Upper lobe of left lung (tissue), 6 donors: ENCODE results near the gene ATP9B. TPM values are rescaled to one million over a fixed set of nuclear protein-coding genes. Genes with fewer than 3 reads are reported as not detected.
A peak's percentile ranks its signal among the peaks of the same experiment; 100 is the strongest.

ENCODE experiments used
- ATAC-seq, 2 donors: fragments of 200-7000 bp; cut with Tn5 transposase; one replicate each; pipeline ENCODE4 v1.9.1; 2022; ENCODE audit warnings: mild to moderate bottlenecking in 2 of 2, moderate library complexity in 2 of 2; ENCODE audit not compliant: low FRiP score in 2 of 2
- DNase-seq, 2 donors: peaks; one replicate each; pipeline ENCODE4 v3.0.0-alpha.2; 2019 to 2020
- H3K27ac ChIP-seq, 4 donors: fragments of 200-600 bp; sonication (generic); one replicate each; pipeline ENCODE4 v1.5.1; 2016 to 2019
- H3K27me3 ChIP-seq, 4 donors: fragments of 200-600 bp; sonication (generic); one replicate each; pipeline ENCODE4 v1.5.1; 2017 to 2019
- H3K36me3 ChIP-seq, 4 donors: fragments of 200-600 bp; sonication (generic); one replicate each; pipeline ENCODE4 v1.5.1; 2016 to 2019
- H3K4me1 ChIP-seq, 4 donors: fragments of 200-600 bp; sonication (generic); one replicate each; pipeline ENCODE4 v1.5.1; 2018 to 2019
- H3K4me3 ChIP-seq, 4 donors: fragments of 200-600 bp; sonication (generic); one replicate each; pipeline ENCODE4 v1.5.1; 2017 to 2019; ENCODE audit warnings: mild to moderate bottlenecking in 2 of 4, moderate library complexity in 1 of 4
- H3K9me3 ChIP-seq, 4 donors: fragments of 200-600 bp; sonication (generic); one replicate each; pipeline ENCODE4 v1.5.1; 2018 to 2019
- EP300 ChIP-seq, 4 donors: sonication (generic); formaldehyde crosslinking; IDR thresholded peaks; one replicate each; pipeline ENCODE4 v1.5.1; 2017; ENCODE audit warnings: antibody characterized with exemption in 4 of 4, control low read depth in 2 of 4
- POLR2A ChIP-seq, 4 donors: fragments of 450-650 bp; IDR thresholded peaks; one replicate each; pipeline ENCODE4 v1.5.1; 2016 to 2017; ENCODE audit warnings: antibody characterized with exemption in 4 of 4, mild to moderate bottlenecking in 2 of 4
- POLR2AphosphoS5 ChIP-seq, 2 donors: sonication (generic); formaldehyde crosslinking; IDR thresholded peaks; one replicate each; pipeline ENCODE4 v1.5.1; 2017; ENCODE audit warnings: antibody characterized with exemption in 2 of 2
- WGBS, 2 donors: methylation state at CpG; one replicate each; pipeline ENCODE4 v1.1.5; 2017 to 2018; 5-methylcytosine and 5-hydroxymethylcytosine counted together
- total RNA-seq, 6 donors: library from RNA; depleted of rRNA in 4 of 6; stranded (reverse); fragments of >200 nt in 4 of 6; gene quantifications; one replicate each; pipeline versions ENCODE4 v1.1.0 to v1.2.1, GENCODE V29; 2016 to 2021
- TF ChIP-seq, protein P1 (sequence below), 6 experiments: fragments of 450-650 bp in 4 of 6; fragments of 200-600 bp in 2 of 6; sonication (generic) in 2 of 6; IDR thresholded peaks; one replicate each; pipeline ENCODE4 v1.5.1; 2016 to 2019; ENCODE audit warnings: antibody characterized with exemption in 6 of 6
- donor health status: DM: no; HTN: no; CAD: no; lungs with moderate emphysema.
- donor health status: DM: no; HTN: yes; CAD: no; lungs with severe emphysema.

Gene ATP9B
- total RNA-seq, 6 donors from 2014 or later, result 29.8 to 124 (median 49.2) TPM

DNA sequence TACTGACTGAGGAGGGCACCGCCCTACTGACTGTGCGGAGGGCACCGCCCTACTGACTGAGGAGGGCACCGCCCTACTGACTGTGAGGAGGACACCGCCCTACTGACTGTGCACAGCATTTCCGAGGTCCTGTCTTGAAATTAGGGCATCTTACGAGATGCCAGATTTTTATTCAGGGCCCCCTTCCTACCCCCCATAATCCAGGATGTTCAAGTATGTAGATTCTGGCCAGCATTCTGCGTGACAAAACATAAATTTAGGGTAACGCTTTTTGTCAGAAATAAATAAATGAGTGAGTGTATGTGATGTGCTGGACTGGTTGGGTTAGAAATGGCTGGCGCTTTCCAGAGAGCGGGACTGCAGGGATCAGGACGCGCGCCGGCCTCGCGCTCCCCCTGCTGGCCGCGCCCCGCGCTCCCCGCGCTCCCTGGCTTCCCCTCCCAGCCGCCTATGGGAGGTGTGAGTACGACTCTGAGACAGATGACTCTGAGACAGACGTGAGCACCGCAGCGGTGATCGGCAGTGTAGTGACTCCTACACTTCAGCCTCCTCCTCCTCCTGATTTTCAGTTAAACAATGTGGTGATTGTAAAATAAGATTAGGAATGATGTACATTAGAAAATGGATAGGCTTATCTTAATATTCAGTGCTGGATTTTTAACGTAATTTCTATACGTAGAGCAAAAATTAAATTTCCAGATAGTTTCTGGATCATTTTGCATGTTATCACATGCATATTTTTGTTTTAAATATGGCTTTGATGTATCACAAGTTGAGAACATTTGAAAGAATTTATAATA, 177.3 kb downstream of the ATP9B start:
- H3K4me1 ChIP-seq, result peaks cover 0 to 7% (median 1%) of the 10 kb centered on the region in 4 donors
- ATAC-seq, result peak; percentile 92 to 97
- no peaks in the 10 kb centered on the region for H3K27me3 ChIP-seq
- no peaks in the 10 kb centered on the region for H3K36me3 ChIP-seq
- H3K9me3 ChIP-seq, result no peaks in the 10 kb centered on the region
- H3K4me3 ChIP-seq, result no peak overlapping the region
- peak; percentile 67 to 95 for DNase-seq
- H3K27ac ChIP-seq, result no peak overlapping the region
- WGBS, 2 donors, result 19 to 20% methylated on average over 28 to 30 of the region's 31 CpGs
- TF ChIP-seq, protein P1, sequence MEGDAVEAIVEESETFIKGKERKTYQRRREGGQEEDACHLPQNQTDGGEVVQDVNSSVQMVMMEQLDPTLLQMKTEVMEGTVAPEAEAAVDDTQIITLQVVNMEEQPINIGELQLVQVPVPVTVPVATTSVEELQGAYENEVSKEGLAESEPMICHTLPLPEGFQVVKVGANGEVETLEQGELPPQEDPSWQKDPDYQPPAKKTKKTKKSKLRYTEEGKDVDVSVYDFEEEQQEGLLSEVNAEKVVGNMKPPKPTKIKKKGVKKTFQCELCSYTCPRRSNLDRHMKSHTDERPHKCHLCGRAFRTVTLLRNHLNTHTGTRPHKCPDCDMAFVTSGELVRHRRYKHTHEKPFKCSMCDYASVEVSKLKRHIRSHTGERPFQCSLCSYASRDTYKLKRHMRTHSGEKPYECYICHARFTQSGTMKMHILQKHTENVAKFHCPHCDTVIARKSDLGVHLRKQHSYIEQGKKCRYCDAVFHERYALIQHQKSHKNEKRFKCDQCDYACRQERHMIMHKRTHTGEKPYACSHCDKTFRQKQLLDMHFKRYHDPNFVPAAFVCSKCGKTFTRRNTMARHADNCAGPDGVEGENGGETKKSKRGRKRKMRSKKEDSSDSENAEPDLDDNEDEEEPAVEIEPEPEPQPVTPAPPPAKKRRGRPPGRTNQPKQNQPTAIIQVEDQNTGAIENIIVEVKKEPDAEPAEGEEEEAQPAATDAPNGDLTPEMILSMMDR (IDR thresholded peaks at IDR 0.05), result peak; percentile 84 to 96 (median 90)
- no peak for TF ChIP-seq POLR2AphosphoS5 (IDR thresholded peaks at IDR 0.05)

DNA sequence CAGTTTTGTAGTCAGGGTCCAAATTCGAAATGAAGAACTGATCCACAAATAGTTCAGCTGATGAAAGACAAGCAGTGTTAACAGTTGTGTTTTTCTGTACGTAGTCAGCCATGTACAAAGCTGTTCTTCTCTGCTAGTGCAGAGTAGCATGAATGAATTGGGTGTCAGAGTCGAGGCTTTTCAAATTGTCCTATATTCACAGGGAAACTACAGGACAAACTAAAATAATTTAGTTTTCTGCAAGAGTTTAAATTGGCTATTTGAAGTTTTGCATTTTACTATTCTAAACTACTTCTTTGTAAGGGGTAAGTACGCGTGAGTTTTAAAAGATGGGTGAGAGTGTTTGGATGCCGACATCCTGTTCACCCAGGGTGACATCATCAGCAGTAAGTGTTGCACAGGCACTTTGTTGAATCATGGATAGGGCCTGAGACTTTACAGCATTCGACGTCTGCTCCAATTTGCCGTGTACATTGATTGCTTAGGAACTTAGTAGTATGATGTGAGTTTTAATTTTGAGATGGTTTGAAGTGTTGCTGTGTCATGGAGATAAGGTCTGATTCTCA, 179.4 kb downstream of the ATP9B start:
- no peak for ATAC-seq

DNA sequence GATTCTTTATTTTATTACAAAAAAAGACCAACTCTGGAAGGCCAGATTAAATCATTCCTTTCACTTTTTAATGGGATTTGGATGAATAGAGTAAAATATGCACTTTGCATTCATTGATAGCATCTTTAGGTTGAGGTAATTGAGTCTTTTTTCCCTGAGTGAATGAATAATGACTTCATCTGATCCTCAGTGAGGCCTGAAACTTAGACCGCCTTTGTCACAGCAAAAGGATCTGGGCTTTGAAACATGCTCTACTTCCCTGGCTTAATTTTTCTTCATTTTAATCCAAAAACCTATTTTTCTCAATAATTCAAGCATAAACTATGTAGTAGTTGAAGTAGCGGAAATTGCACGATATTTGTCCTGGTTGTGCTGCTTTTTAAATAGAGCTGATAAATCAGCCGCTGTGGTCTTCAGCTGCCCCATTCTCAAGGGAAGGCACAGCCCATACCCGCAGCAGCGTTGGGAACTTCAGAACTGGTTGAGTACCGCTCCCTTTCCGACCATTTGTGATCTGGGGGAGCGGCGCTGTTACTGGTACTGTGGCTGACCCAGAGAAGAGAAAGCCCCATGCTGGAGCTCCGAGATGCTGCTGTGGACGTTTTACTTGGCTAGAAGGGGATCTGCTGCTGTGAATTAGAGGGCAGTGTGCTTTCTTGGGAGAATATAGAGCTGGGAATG, 181.2 kb downstream of the ATP9B start:
- no peak overlapping the region for H3K4me3 ChIP-seq
- no peak for DNase-seq
- no peak overlapping the region for H3K27ac ChIP-seq
- H3K9me3 ChIP-seq, result no peaks in the 10 kb centered on the region
- peaks cover 3 to 18% (median 6%) of the 10 kb centered on the region in 4 donors for H3K36me3 ChIP-seq
- TF ChIP-seq POLR2AphosphoS5 (IDR thresholded peaks at IDR 0.05), result no peak
- 92% methylated on average over 12 of the region's 12 CpGs for WGBS, 2 donors
- H3K27me3 ChIP-seq, result no peaks in the 10 kb centered on the region
- no peak for ATAC-seq
- peaks cover 0 to 7% (median 1%) of the 10 kb centered on the region in 4 donors for H3K4me1 ChIP-seq

More for the DNA sequence above, 179.4 kb downstream of the ATP9B start:
- Histone ChIP-seq H3K4me3 (no peak overlapping the region), H3K36me3 (peaks cover 0 to 2% (median 0%) of the 10 kb centered on the region in 4 donors), H3K9me3 (no peaks in the 10 kb centered on the region), H3K27ac (no peak overlapping the region), H3K27me3 (no peaks in the 10 kb centered on the region), H3K4me1 (peaks cover 0 to 7% (median 1%) of the 10 kb centered on the region in 4 donors)
- TF ChIP-seq POLR2AphosphoS5 (IDR thresholded peaks at IDR 0.05) (no peak), POLR2A (IDR thresholded peaks at IDR 0.05) (no peak), EP300 (IDR thresholded peaks at IDR 0.05) (no peak)
- TF ChIP-seq, protein P1 (IDR thresholded peaks at IDR 0.05), result no peak
- WGBS, 2 donors, result 83 to 85% methylated on average over 9 of the region's 9 CpGs
- DNase-seq, result no peak

DNA sequence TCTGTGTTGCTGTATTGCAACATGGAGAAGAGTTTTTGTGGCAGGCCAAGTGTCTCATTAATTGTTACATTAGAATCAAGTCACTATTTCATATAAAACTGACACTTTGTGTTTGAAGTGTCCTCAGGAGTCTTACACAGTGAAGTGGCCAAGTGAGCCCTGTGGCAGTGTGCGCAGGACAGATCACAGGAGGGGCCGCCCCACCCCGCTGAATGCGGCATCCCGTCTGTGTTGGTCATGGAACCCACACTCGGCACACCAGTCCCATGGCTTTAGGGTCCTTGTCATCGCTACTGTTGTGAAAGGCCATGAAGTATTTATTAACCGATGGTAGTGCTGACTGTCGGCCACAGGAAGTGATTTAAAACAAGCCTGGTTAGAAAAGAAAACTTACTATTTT, 181.8 kb downstream of the ATP9B start:
- TF ChIP-seq, protein P1 (IDR thresholded peaks at IDR 0.05), result no peak
- TF ChIP-seq EP300 (IDR thresholded peaks at IDR 0.05) (no peak), POLR2A (IDR thresholded peaks at IDR 0.05) (no peak), POLR2AphosphoS5 (IDR thresholded peaks at IDR 0.05) (no peak)
- H3K36me3 ChIP-seq, result peaks cover 3 to 20% (median 6%) of the 10 kb centered on the region in 4 donors
- H3K27ac ChIP-seq, result no peak overlapping the region
- H3K4me3 ChIP-seq, result no peak overlapping the region
- no peaks in the 10 kb centered on the region for H3K9me3 ChIP-seq
- DNase-seq (peak in 1 of 2 donors; percentile 56), ATAC-seq (no peak)
- H3K4me1 ChIP-seq, result peaks cover 0 to 7% (median 1%) of the 10 kb centered on the region in 4 donors
- WGBS, 2 donors, result 77 to 86% methylated on average over 9 of the region's 9 CpGs
- no peaks in the 10 kb centered on the region for H3K27me3 ChIP-seq
